Left kidney (tissue), 2 donors: Measurements from ENCODE around the gene CACNA1D. TPM values are rescaled to one million over a fixed set of nuclear protein-coding genes. Genes with fewer than 3 reads are reported as not detected.

Source experiments
- DNase-seq: peaks from one replicate; pipeline ENCODE4 v3.0.0-alpha.2; 2013
- polyA plus RNA-seq: library from polyadenylated mRNA; unstranded; fragments of 120-200 nt; gene quantifications from one replicate; pipeline ENCODE4 v1.2.1, GENCODE V29; 2013; ENCODE audit not compliant: insufficient read length

The CACNA1D gene
- polyA plus RNA-seq, 1 donor = 21.9 TPM

- no peak for DNase-seq
Measured at GRCh38 chr3:53525765-53526703, 31.6 kb downstream of the CACNA1D start.

- DNase-seq = no peak
Measured at GRCh38 chr3:53526704-53527055, 32.3 kb downstream of the CACNA1D start.

DNA sequence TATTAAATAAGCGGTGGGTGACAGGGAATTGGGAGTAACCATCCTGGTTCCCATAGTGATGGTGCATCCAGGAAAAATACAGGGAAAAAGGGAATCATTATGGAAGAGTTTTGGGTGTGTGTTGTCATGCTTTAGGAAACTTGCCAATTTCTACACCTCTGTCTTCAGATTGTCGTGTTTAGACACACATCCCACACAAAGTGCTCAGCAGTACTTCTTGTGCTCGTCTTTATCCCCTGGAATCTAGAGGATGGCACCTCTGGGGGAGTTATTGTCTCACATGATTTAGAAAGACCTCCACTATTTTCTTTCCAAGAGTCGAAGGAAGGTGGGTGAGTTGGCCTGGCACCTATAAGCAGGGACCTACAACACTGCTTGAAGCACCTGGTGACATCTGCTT lies 35.8 kb downstream of the CACNA1D start:
- DNase-seq = no peak

DNA sequence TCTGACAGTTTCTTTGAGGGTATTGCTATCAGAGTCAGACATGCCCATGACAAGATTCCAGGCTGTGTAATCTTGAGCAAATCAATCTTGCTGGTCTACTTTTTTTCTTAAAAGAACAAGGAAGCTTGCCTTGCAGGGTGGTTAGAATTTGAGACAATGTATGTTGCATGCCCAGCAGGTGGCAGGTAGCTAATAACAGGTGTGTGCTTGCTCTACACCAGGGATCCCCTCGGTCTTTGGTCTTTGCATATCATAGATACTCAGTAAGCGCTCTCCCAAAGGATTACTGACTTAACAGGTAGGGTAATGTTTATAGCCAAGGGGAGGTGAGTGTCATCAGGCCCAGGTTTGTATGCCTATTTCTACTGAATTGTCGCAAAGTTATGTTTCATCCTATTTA lies 37.3 kb downstream of the CACNA1D start:
- no peak for DNase-seq

DNA sequence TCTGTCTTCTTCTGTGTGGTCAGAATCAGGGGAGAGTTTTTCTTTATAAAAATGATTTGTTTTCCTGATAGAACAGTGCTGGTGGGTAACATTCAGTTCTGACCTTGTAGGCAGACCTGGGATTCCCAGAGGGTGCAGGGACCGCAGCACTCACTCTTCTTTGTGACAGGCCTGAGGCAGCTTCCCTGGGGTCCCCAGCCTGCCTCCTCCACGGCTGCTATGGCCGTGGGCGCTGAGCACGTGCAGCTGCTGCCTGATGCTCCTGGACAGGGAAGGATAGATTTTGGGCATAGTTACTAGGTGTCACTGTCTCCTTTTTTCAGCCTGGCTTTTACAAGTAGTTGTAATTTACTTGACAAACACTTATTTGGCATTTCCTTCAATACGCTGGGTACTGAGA lies 39.1 kb downstream of the CACNA1D start:
- DNase-seq = no peak

DNA sequence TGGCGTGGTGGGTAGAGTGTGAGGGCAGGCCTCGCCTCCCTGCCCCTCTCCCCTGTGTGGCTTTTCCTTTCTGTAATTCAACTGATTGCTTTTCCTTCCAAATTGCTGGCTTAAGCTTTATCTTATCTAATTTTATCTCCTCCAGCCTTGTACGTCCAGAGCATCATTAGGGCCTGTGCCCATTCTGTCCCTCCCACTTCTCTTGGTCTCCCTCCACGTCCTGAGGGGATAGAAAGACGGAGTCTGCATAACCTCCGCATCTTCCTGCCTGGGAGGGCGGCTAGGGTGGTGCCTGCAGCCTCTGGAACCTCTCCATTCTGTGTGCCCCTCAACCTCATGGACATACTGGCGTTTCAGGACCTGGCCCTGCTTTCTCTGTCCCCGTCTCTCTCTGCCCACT lies 39.8 kb downstream of the CACNA1D start:
- no peak for DNase-seq

- peak; percentile 55 for DNase-seq
Measured at GRCh38 chr3:53534676-53535400, 40.4 kb downstream of the CACNA1D start.

DNA sequence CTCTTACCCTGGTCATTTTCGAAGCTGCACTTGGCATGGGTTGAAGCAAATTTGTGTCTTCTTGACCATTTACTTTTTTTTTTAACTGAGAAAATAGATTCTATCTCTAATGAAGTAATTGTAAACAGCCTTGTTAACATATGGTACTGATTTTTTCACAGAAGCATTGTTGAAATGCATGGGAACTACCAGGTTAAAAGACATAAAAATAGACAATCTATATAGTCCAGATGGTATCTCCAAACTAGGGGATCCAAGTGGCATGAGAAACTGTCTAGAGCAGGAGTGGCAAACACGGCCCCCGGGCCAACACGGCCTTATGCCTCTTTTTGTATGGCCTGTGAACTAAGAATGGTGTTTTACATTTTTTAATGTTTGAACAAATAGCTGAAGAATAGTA lies 41.9 kb downstream of the CACNA1D start:
- DNase-seq = no peak

GRCh38 chr3:53544357-53544756 lies 49.9 kb downstream of the CACNA1D start:
- no peak for DNase-seq

DNA sequence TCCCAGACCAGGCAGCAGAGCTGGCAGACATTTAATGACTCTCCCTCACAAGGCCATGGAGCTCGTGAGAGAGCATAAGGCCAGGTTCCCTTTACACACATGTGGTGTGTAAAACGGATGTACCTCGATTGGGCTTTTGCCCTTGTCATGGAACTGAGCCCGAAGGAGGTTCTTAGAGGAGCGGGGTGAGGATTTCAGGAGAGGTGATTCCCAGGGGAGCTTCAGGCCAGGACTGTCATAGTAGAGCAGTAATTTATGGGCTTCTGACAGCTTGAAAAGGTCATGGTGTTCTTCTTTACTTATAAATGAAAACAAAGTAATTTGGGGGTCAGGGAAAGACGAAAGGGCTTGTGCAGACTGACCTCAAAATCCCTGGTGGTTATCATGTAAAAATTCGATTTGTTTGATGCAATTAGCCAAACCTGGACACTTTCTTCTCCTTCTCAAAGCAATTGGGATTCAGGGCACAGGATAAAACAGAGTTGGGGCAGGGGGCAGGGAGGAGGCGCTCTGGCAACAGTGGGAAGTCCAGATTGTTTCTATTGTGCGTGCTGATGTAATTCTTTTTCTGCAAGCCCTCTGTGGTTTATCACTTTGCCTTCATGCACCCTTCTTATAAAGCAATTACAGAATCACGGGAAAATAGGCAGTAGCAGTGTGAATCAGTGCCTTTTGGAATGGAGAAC lies 51.0 kb downstream of the CACNA1D start:
- DNase-seq = no peak

DNA sequence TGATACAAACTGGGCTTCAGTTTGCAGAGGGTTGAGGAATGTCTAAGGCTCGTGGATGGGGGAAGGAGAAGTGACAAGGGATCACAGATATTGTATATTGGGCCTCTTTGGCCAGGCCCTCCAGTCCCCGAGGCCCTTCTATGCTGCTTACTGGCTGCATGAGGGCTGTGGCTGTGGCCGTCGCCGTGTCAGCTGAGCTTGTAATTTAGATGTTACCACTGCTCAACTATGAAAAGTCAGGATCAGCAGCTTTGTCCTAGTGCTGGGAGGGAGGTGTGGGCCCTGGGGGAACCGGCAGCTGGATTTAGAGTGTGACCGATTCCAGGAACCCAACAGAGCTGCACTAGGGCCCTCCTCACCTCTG lies 51.6 kb downstream of the CACNA1D start:
- DNase-seq = no peak

- no peak for DNase-seq
Measured at GRCh38 chr3:53547327-53547726, 52.9 kb downstream of the CACNA1D start.

DNA sequence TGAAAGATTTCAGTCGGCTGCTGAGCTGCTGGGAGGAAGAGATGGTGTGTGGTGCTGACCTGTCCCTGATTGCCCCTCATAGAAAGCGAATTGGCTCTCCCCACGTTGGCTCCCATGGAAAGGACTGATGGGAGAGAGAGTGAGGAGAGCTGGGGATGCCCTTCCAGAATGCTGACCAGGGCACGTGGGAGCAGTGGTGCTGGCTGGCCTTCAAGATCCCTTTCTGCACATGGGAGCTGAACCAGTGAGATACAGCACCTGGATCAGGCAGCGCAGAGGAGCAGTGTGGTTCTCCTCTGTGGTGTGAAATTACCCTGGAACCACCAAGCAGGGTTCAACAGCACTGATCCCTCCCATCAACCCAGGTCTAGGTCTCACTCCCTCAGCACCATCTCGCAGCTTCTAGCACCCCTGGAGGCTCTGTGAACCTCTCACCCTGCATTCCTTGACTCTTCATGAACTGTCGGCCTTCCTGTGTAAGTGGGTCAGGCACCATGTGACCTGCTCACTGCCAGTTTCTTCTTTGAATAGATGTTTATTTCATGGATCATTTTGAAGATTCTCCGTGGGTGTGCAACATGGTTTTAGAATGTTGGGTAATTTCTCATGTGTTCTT lies 55.7 kb downstream of the CACNA1D start:
- DNase-seq = no peak

- no peak for DNase-seq
Measured at GRCh38 chr3:53551324-53551723, 56.9 kb downstream of the CACNA1D start.

- DNase-seq = no peak
Measured at GRCh38 chr3:53552730-53553129, 58.3 kb downstream of the CACNA1D start.

- no peak for DNase-seq
Measured at GRCh38 chr3:53553200-53553599, 58.8 kb downstream of the CACNA1D start.

GRCh38 chr3:53554559-53555067 lies 60.2 kb downstream of the CACNA1D start:
- DNase-seq = no peak

- DNase-seq = no peak
Measured at GRCh38 chr3:53555068-53555588, 60.7 kb downstream of the CACNA1D start.

- DNase-seq = no peak
Measured at GRCh38 chr3:53566461-53567145, 72.2 kb downstream of the CACNA1D start.

GRCh38 chr3:53570081-53570480 lies 75.7 kb downstream of the CACNA1D start:
- peak; percentile 36 for DNase-seq

- DNase-seq = no peak
Measured at GRCh38 chr3:53570709-53571108, 76.3 kb downstream of the CACNA1D start.
